Caki2 (cell line): ENCODE data around the gene IL3RA. TPM values are rescaled to one million over a fixed set of nuclear protein-coding genes. Genes with fewer than 3 reads are reported as not detected.
"Not testable (repeated sequence)": the region's sequence is repeated elsewhere in the genome, so short reads cannot be mapped to it uniquely, and the experiment has no call there.

Experiments
- DNase-seq: peaks from one replicate; pipeline ENCODE4 v3.0.0-alpha.2; 2015; ENCODE audit warnings: low read depth
- in situ Hi-C: cut with HindIII; loops from 2 replicates; pipeline ENCODE4 v1.10.0; 2016; ENCODE audit warnings: low sequenced_read_pairs, low pct_unique_long_range_greater_than_20kb, mixed read lengths
- total RNA-seq: library from RNA; depleted of rRNA; stranded (reverse); fragments of >200 nt; shearing (Covaris generic); gene quantifications from 2 replicates; pipeline ENCODE4 v1.2.3, GENCODE V29; 2014; ENCODE audit warnings: low replicate concordance

The IL3RA gene
- total RNA-seq, 1 experiment from 2014 or later: not detected

- no peak for DNase-seq
- in situ Hi-C loops: no loop called here
Observed at GRCh38 chrX:1325515-1326116, 11.0 kb upstream of the IL3RA start.

GRCh38 chrX:1327651-1328304, 8.8 kb upstream of the IL3RA start:
- in situ Hi-C loops: no loop called here
- no peak for DNase-seq

GRCh38 chrX:1330605-1331004, 6.0 kb upstream of the IL3RA start:
- in situ Hi-C loops: no loop called here
- no peak for DNase-seq

GRCh38 chrX:1332433-1332832, 4.2 kb upstream of the IL3RA start:
- DNase-seq, in situ Hi-C loops: not testable (repeated sequence)

GRCh38 chrX:1334854-1335253, 1.7 kb upstream of the IL3RA start:
- in situ Hi-C loops: no loop called here
- no peak for DNase-seq

- in situ Hi-C loops: no loop called here
- DNase-seq: no peak
Observed at GRCh38 chrX:1336948-1337779, 579 bp downstream of the IL3RA start.

GRCh38 chrX:1341545-1342184, 5.1 kb downstream of the IL3RA start:
- DNase-seq: no peak
- in situ Hi-C loops: no loop called here

GRCh38 chrX:1349606-1350005, 13.0 kb downstream of the IL3RA start:
- in situ Hi-C loops, DNase-seq: not testable (repeated sequence)

GRCh38 chrX:1351981-1352714, 15.6 kb downstream of the IL3RA start:
- no peak for DNase-seq
- in situ Hi-C loops: no loop called here

GRCh38 chrX:1354036-1355019, 17.7 kb downstream of the IL3RA start:
- in situ Hi-C loops: no loop called here

GRCh38 chrX:1355131-1356046, 18.8 kb downstream of the IL3RA start:
- in situ Hi-C loops: no loop called here
- no peak for DNase-seq

More at GRCh38 chrX:1354036-1355019, 17.7 kb downstream of the IL3RA start:
- DNase-seq: no peak

GRCh38 chrX:1357993-1358392, 21.4 kb downstream of the IL3RA start:
- no peak for DNase-seq
- in situ Hi-C loops: no loop called here

- in situ Hi-C loops: no loop called here
- DNase-seq: no peak
Observed at GRCh38 chrX:1358793-1359476, 22.4 kb downstream of the IL3RA start.

GRCh38 chrX:1359477-1359873, 22.9 kb downstream of the IL3RA start:
- in situ Hi-C loops: no loop called here
- no peak for DNase-seq

GRCh38 chrX:1360171-1360570, 23.6 kb downstream of the IL3RA start:
- DNase-seq: no peak
- in situ Hi-C loops: no loop called here

GRCh38 chrX:1361275-1361674, 24.7 kb downstream of the IL3RA start:
- in situ Hi-C loops: no loop called here
- DNase-seq: no peak
